Fibroblast of lung (primary cell): Measurements from ENCODE around the gene ATF7IP. TPM values are rescaled to one million over a fixed set of nuclear protein-coding genes. Genes with fewer than 3 reads are reported as not detected.

Experiments
- DNase-seq, 2 donors: peaks; one replicate each; pipeline versions ENCODE4 v3.0.0 to v3.0.0-alpha.2; 2010; ENCODE audit warnings: low read depth in 2 of 2
- H2AFZ ChIP-seq: 2 replicates; pipeline ENCODE4 v1.5.1; 2012; ENCODE audit warnings: low read length, control low read depth, inconsistent platforms
- H3K27ac ChIP-seq: 2 replicates; pipeline ENCODE4 v1.5.1; 2011; ENCODE audit warnings: low read length, control low read depth; ENCODE audit not compliant: insufficient read depth
- H3K27me3 ChIP-seq: 2 replicates; pipeline ENCODE4 v1.5.1; 2011; ENCODE audit warnings: mild to moderate bottlenecking, low read length; ENCODE audit not compliant: control insufficient read depth, insufficient read depth
- H3K36me3 ChIP-seq: 2 replicates; pipeline ENCODE4 v1.5.1; 2011; ENCODE audit warnings: low read length; ENCODE audit not compliant: control insufficient read depth, insufficient read depth
- H3K4me1 ChIP-seq: 2 replicates; pipeline ENCODE4 v1.5.1; 2011; ENCODE audit warnings: low read length; ENCODE audit not compliant: control insufficient read depth, insufficient read depth; ENCODE audit errors: extremely low read depth
- H3K4me2 ChIP-seq: 2 replicates; pipeline ENCODE4 v1.5.1; 2011; ENCODE audit warnings: low read length, control low read depth; ENCODE audit not compliant: insufficient read depth; ENCODE audit errors: extremely low read depth
- H3K4me3 ChIP-seq, 4 experiments: fragments of 200-600 bp in 1 of 4; sonication (generic) in 1 of 4; replicated peaks in 1 of 4; 2 replicates each; pipeline ENCODE4 v1.5.1; 2011 to 2016; ENCODE audit warnings: low read length in 4 of 4, low read depth in 3 of 4, mild to moderate bottlenecking in 3 of 4, control low read depth in 2 of 4, inconsistent platforms in 1 of 4, mixed read lengths in 1 of 4; ENCODE audit not compliant: insufficient read depth in 1 of 4; ENCODE audit errors: control extremely low read depth in 1 of 4
- H3K79me2 ChIP-seq: 2 replicates; pipeline ENCODE4 v1.5.1; 2012; ENCODE audit warnings: mild to moderate bottlenecking, low read length, inconsistent platforms; ENCODE audit not compliant: control insufficient read depth, insufficient read depth
- H3K9ac ChIP-seq: 2 replicates; pipeline ENCODE4 v1.5.1; 2011; ENCODE audit warnings: mild to moderate bottlenecking, low read length, control low read depth; ENCODE audit not compliant: insufficient read depth
- H3K9me3 ChIP-seq: 2 replicates; pipeline ENCODE4 v1.5.1; 2012; ENCODE audit warnings: low read depth, low read length; ENCODE audit not compliant: control insufficient read depth, insufficient read depth
- H4K20me1 ChIP-seq: 2 replicates; pipeline ENCODE4 v1.5.1; 2011; ENCODE audit warnings: low read length; ENCODE audit not compliant: control insufficient read depth, insufficient read depth; ENCODE audit errors: extremely low read depth
- CTCF ChIP-seq, 2 donors: IDR thresholded peaks in 1 of 2; conservative IDR thresholded peaks in 1 of 2; 1 replicate in 1 of 2; 2 replicates in 1 of 2; pipeline ENCODE4 v1.5.1; 2011 to 2012; ENCODE audit warnings: low read length in 2 of 2, control low read depth in 1 of 2, inconsistent platforms in 1 of 2, low read depth in 1 of 2, mild to moderate bottlenecking in 1 of 2
- EZH2 ChIP-seq: IDR thresholded peaks from 2 replicates; pipeline ENCODE4 v1.5.1; 2012; ENCODE audit warnings: low read length, control low read depth, mild to moderate bottlenecking; ENCODE audit errors: missing control alignments
- polyA plus RNA-seq, 2 donors: library from polyadenylated mRNA; depleted of rRNA in 1 of 2; stranded (reverse) in 1 of 2; unstranded in 1 of 2; fragments of >200 nt; gene quantifications; 2 replicates each; pipeline ENCODE4 v1.2.1, GENCODE V29; 2011 to 2012; ENCODE audit warnings: missing spikeins in 1 of 2
- total RNA-seq: library from RNA; depleted of rRNA; stranded (reverse); fragments of >200 nt; gene quantifications from 2 replicates; pipeline ENCODE4 v1.2.1, GENCODE V29; 2014

ATF7IP gene
- total and polyA plus RNA-seq, 2 donors (not counting 1 experiment from before 2014, with no cell fraction given) = 13.1 to 18.0 TPM

GRCh38 chr12:14379508-14379907 is 14.0 kb downstream of the ATF7IP start:
- no peak overlapping the region for H3K27ac ChIP-seq
- no peak overlapping the region for H3K4me2 ChIP-seq
- TF ChIP-seq CTCF (conservative IDR thresholded peaks at IDR 0.05 in 1 of 2, IDR thresholded peaks at IDR 0.05 in 1 of 2; ENCODE audit: low read depth in 1 of 2, low read length in 2 of 2) = no peak
- TF ChIP-seq EZH2 = no peak
- no peaks in the 10 kb centered on the region for H3K9me3 ChIP-seq
- peaks cover 75% of the 10 kb centered on the region for H3K79me2 ChIP-seq
- H3K4me3 ChIP-seq = no peak overlapping the region
- no peak overlapping the region for H3K9ac ChIP-seq
- no peaks in the 10 kb centered on the region for H3K4me1 ChIP-seq
- DNase-seq = no peak
- H3K36me3 ChIP-seq = no peaks in the 10 kb centered on the region
- H4K20me1 ChIP-seq = no peaks in the 10 kb centered on the region
- H3K27me3 ChIP-seq = no peaks in the 10 kb centered on the region
- no peak overlapping the region for H2AFZ ChIP-seq

- no peaks in the 10 kb centered on the region for H3K36me3 ChIP-seq
- no peaks in the 10 kb centered on the region for H3K9me3 ChIP-seq
- peak; percentile 96 to 97 for DNase-seq
- TF ChIP-seq CTCF (conservative IDR thresholded peaks at IDR 0.05 in 1 of 2, IDR thresholded peaks at IDR 0.05 in 1 of 2; ENCODE audit: low read depth in 1 of 2, low read length in 2 of 2) (no peak), EZH2 (no peak)
- H3K27me3 ChIP-seq = no peaks in the 10 kb centered on the region
- no peaks in the 10 kb centered on the region for H4K20me1 ChIP-seq
- no peak overlapping the region for H3K9ac ChIP-seq
- H3K4me3 ChIP-seq = peak overlapping the region in 3 of 4 experiments; percentile 15 to 63 (median 42)
- H2AFZ ChIP-seq = peak overlapping the region; percentile 38
- peak overlapping the region; percentile 3 for H3K4me2 ChIP-seq
- H3K4me1 ChIP-seq = no peaks in the 10 kb centered on the region
- peak overlapping the region; percentile 41 for H3K27ac ChIP-seq
- H3K79me2 ChIP-seq = peaks cover 76% of the 10 kb centered on the region
These were observed 19.5 kb downstream of the ATF7IP start for GRCh38 chr12:14384783-14385638.

- H4K20me1 ChIP-seq = no peaks in the 10 kb centered on the region
- TF ChIP-seq CTCF (conservative IDR thresholded peaks at IDR 0.05 in 1 of 2, IDR thresholded peaks at IDR 0.05 in 1 of 2; ENCODE audit: low read depth in 1 of 2, low read length in 2 of 2) (no peak), EZH2 (no peak)
- H3K9ac ChIP-seq = no peak overlapping the region
- no peaks in the 10 kb centered on the region for H3K36me3 ChIP-seq
- no peak overlapping the region for H2AFZ ChIP-seq
- H3K79me2 ChIP-seq = peaks cover 69% of the 10 kb centered on the region
- peak overlapping the region in 1 of 4 experiments; percentile 25 for H3K4me3 ChIP-seq
- no peak for DNase-seq
- no peaks in the 10 kb centered on the region for H3K4me1 ChIP-seq
- H3K27ac ChIP-seq = no peak overlapping the region
- peak overlapping the region; percentile 36 for H3K4me2 ChIP-seq
- H3K27me3 ChIP-seq = no peaks in the 10 kb centered on the region
- H3K9me3 ChIP-seq = no peaks in the 10 kb centered on the region
These were observed 21.9 kb downstream of the ATF7IP start for GRCh38 chr12:14387219-14387871.
